ENCODE results near the gene MDM4. TPM values are rescaled to one million over a fixed set of nuclear protein-coding genes. Genes with fewer than 3 reads are reported as not detected.

Gene MDM4
- polyA plus RNA-seq, 1 experiment = 21.4 TPM

DNA sequence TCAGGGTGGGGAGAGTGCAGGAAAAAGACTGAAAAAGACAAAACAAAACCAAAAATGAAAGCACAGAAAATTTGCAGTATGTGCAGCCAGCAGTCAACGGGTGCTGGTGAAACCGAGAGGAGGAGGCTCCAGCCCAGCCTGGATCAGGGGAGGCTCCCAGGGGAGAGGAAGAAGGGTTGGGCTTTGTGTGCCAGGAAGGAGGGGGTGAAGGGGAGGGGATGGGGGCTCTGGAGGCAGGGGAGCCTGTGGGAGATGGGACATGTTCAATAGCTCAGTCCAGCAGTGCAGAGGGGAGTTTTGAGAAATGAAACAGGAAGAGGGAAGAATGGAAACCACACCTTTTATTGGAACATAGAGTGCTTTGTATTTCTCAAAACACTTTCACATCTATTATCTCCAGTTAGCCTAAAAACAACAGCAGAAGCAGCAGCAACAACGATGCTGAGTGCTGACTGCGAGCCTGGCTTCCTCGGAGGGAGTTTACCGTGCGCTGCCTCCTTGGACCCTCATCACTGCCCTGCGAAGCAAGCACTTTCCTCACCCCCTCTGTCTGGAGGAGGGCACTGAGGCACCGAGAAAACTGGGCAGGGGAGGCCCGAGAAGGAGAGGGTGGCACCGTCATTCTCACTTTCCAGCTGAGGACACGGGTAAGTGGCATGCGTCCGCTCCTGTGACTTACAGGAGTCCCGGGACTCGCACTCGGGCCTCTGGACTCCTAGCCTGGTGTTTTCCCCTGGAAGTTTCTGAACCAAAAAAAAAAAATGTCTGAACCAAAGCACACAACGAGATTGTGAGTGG lies 62.9 kb downstream of the MDM4 start:
- Histone ChIP-seq H3K27ac (ENCODE audit: low read depth, low read length) (no peak overlapping the region), H3K27me3 (ENCODE audit: control insufficient read depth, insufficient read depth, low read length) (peaks cover 8% of the 10 kb centered on the region), H3K4me3 (ENCODE audit: low read depth, low read length) (no peak overlapping the region), H3K9me3 (ENCODE audit: control insufficient read depth, insufficient read depth, low read length) (no peaks in the 10 kb centered on the region)
- TF ChIP-seq, protein P1, sequence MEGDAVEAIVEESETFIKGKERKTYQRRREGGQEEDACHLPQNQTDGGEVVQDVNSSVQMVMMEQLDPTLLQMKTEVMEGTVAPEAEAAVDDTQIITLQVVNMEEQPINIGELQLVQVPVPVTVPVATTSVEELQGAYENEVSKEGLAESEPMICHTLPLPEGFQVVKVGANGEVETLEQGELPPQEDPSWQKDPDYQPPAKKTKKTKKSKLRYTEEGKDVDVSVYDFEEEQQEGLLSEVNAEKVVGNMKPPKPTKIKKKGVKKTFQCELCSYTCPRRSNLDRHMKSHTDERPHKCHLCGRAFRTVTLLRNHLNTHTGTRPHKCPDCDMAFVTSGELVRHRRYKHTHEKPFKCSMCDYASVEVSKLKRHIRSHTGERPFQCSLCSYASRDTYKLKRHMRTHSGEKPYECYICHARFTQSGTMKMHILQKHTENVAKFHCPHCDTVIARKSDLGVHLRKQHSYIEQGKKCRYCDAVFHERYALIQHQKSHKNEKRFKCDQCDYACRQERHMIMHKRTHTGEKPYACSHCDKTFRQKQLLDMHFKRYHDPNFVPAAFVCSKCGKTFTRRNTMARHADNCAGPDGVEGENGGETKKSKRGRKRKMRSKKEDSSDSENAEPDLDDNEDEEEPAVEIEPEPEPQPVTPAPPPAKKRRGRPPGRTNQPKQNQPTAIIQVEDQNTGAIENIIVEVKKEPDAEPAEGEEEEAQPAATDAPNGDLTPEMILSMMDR (IDR thresholded peaks at IDR 0.05; ENCODE audit: low read depth, low read length) = no peak
- no peak for DNase-seq (ENCODE audit: low read depth, low spot score)
- POLR2A ChIA-PET = no interaction called here
- CTCF ChIA-PET = interaction anchor here (0.7 to 4.4 kb wide), 5 partner anchors 13 to 228 kb away, joined by 3 to 35 read pairs (median 4); no protein-coding TSS in a partner anchor

DNA sequence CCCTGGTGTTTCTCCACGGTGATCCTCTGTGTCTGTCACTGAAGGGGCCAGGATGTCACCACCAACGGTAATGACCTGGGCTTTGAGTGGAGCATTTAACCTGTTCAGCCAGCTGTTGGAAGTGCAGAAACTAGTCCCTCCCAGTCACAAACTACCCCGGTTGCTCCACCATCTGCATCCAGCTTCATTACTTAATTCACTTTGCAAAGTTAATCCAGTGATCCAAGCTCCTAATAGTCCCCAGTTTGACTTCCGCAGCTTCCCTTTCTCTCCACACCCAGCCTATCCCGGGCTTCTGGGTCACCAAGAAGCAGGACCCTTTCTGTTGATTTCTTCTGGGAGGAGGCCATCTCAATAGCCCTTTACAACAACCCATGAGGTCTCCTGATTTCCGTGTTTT lies 63.5 kb downstream of the MDM4 start:
- no peak for DNase-seq (ENCODE audit: low read depth, low spot score)
- peaks cover 8% of the 10 kb centered on the region for H3K27me3 ChIP-seq (ENCODE audit: control insufficient read depth, insufficient read depth, low read length)
- no peak overlapping the region for H3K4me3 ChIP-seq (ENCODE audit: low read depth, low read length)
- TF ChIP-seq, protein P1 (IDR thresholded peaks at IDR 0.05; ENCODE audit: low read depth, low read length) = no peak
- H3K9me3 ChIP-seq (ENCODE audit: control insufficient read depth, insufficient read depth, low read length) = no peaks in the 10 kb centered on the region
- no peak overlapping the region for H3K27ac ChIP-seq (ENCODE audit: low read depth, low read length)
- ChIA-PET CTCF (interaction anchor here (1.0 to 4.4 kb wide), 4 partner anchors 14 to 227 kb away, joined by 3 to 35 read pairs (median 10); no protein-coding TSS in a partner anchor), POLR2A (no interaction called here)

DNA sequence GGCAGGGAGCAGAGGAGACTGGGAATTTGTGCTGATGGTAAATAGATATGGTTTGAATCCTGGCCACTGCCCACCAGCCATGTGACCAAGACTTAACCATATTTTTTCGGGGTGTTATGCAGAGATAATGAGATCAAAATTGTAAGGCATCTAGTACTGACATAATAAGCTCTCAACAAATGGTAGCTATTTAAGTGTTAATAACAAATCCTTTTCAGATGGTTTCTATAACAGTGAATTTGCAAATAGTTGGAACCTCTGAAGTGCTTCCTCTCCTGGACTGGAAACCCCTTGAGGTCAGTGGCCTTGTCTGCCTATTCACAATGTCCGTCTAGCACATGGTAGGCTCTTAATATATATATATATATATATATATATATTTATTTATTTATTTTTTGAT lies 64.7 kb downstream of the MDM4 start:
- Histone ChIP-seq H3K27me3 (ENCODE audit: control insufficient read depth, insufficient read depth, low read length) (peaks cover 6% of the 10 kb centered on the region), H3K27ac (ENCODE audit: low read depth, low read length) (no peak overlapping the region), H3K9me3 (ENCODE audit: control insufficient read depth, insufficient read depth, low read length) (no peaks in the 10 kb centered on the region), H3K4me3 (ENCODE audit: low read depth, low read length) (no peak overlapping the region)
- CTCF ChIA-PET = interaction anchor here (1.4 to 4.4 kb wide), 3 partner anchors 15 to 226 kb away, joined by 5 to 35 read pairs (median 17); no protein-coding TSS in a partner anchor
- POLR2A ChIA-PET = no interaction called here
- TF ChIP-seq, protein P1 (IDR thresholded peaks at IDR 0.05; ENCODE audit: low read depth, low read length) = no peak
- no peak for DNase-seq (ENCODE audit: low read depth, low spot score)

DNA sequence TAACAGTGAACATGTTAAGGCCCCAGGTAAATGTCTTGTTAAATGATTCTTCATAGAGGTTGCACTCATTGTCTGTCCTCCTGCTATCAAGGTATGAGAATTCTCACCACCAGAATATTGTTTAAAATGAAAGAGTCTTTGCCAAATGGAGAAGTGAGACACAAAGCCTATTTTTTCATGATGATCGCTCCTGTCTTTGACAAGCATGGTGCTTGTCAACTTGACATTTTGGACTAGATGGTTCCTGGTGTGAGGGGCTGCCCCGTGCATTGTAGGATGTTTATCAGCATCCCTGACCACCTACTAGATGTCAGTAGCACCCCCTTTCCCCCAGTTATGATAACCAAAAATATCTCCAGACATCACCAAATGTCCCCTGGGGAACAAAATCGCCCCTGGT lies 65.6 kb downstream of the MDM4 start:
- DNase-seq (ENCODE audit: low read depth, low spot score) = no peak
- Histone ChIP-seq H3K27me3 (ENCODE audit: control insufficient read depth, insufficient read depth, low read length) (peaks cover 2% of the 10 kb centered on the region), H3K9me3 (ENCODE audit: control insufficient read depth, insufficient read depth, low read length) (no peaks in the 10 kb centered on the region), H3K4me3 (ENCODE audit: low read depth, low read length) (no peak overlapping the region), H3K27ac (ENCODE audit: low read depth, low read length) (no peak overlapping the region)
- TF ChIP-seq, protein P1 (IDR thresholded peaks at IDR 0.05; ENCODE audit: low read depth, low read length) = no peak
- ChIA-PET POLR2A (no interaction called here), CTCF (interaction anchor here (0.6 to 4.4 kb wide), 5 partner anchors 16 to 304 kb away, joined by 3 to 35 read pairs (median 3); no protein-coding TSS in a partner anchor)
